T-helper 9 cell (primary cell): ENCODE results near the gene TMEM150A.
"Not testable (repeated sequence)": the region's sequence is repeated elsewhere in the genome, so short reads cannot be mapped to it uniquely, and the experiment has no call there.

Experiments
- DNase-seq: peaks from one replicate; pipeline ENCODE4 v3.0.0-alpha.2; 2020

The TMEM150A gene

GRCh38 chr2:85564144-85564563 lies 38.3 kb downstream of the TMEM150A start:
- DNase-seq: no peak

- DNase-seq: peak; percentile 90
These were observed 41.0 kb downstream of the TMEM150A start, which contains the start of gene GGCX for GRCh38 chr2:85561280-85562212. TSS of gene GGCX (minus strand) at chr2:85561493. CDS start at chr2:85561428, 65 bp downstream.

GRCh38 chr2:85560812-85561279 lies 41.7 kb downstream of the TMEM150A start:
- DNase-seq: no peak

GRCh38 chr2:85560403-85560726 lies 42.1 kb downstream of the TMEM150A start:
- DNase-seq: not testable (repeated sequence)

- no peak for DNase-seq
These were observed 44.3 kb downstream of the TMEM150A start for GRCh38 chr2:85558160-85558559.

- no peak for DNase-seq
These were observed 45.4 kb downstream of the TMEM150A start for GRCh38 chr2:85557130-85557529.

- DNase-seq: no peak
These were observed 47.4 kb downstream of the TMEM150A start for GRCh38 chr2:85554980-85555612.

- DNase-seq: no peak
These were observed 49.3 kb downstream of the TMEM150A start for GRCh38 chr2:85553184-85553583.

GRCh38 chr2:85551698-85552678 lies 50.5 kb downstream of the TMEM150A start:
- DNase-seq: peak; percentile 89

GRCh38 chr2:85550486-85550885 lies 52.0 kb downstream of the TMEM150A start:
- no peak for DNase-seq

- DNase-seq: no peak
These were observed 52.7 kb downstream of the TMEM150A start for GRCh38 chr2:85549826-85550225.

GRCh38 chr2:85549095-85549494 lies 53.4 kb downstream of the TMEM150A start:
- DNase-seq: no peak

GRCh38 chr2:85548608-85548900 lies 53.9 kb downstream of the TMEM150A start:
- DNase-seq: no peak
